Measurements from ENCODE around the gene COMMD10.

Gene COMMD10

GRCh38 chr5:116216246-116216645 lies 131.4 kb downstream of the COMMD10 start:
- DNase-seq (ENCODE audit: low read depth): no peak
- TF ChIP-seq CTCF (IDR thresholded peaks at IDR 0.05; ENCODE audit: low read depth, low read length): no peak
- no peak for TF ChIP-seq POLR2A (IDR thresholded peaks at IDR 0.05; ENCODE audit: extremely low read depth, insufficient read length)
- no peak for TF ChIP-seq MYC (IDR thresholded peaks at IDR 0.05; ENCODE audit: low read depth, low read length)
- TF ChIP-seq MAX (IDR thresholded peaks at IDR 0.05; ENCODE audit: low read depth, low read length): no peak
- H3K4me3 ChIP-seq (ENCODE audit: low read depth, low read length): no peak overlapping the region

- TF ChIP-seq CTCF (IDR thresholded peaks at IDR 0.05; ENCODE audit: low read depth, low read length): no peak
- TF ChIP-seq POLR2A (IDR thresholded peaks at IDR 0.05; ENCODE audit: extremely low read depth, insufficient read length): no peak
- no peak for TF ChIP-seq MAX (IDR thresholded peaks at IDR 0.05; ENCODE audit: low read depth, low read length)
- TF ChIP-seq MYC (IDR thresholded peaks at IDR 0.05; ENCODE audit: low read depth, low read length): no peak
- peak; percentile 7 for DNase-seq (ENCODE audit: low read depth)
- H3K4me3 ChIP-seq (ENCODE audit: low read depth, low read length): no peak overlapping the region
These were observed 140.6 kb downstream of the COMMD10 start for GRCh38 chr5:116225281-116225922.

- no peak for DNase-seq (ENCODE audit: low read depth)
- TF ChIP-seq CTCF (IDR thresholded peaks at IDR 0.05; ENCODE audit: low read depth, low read length) (no peak), POLR2A (IDR thresholded peaks at IDR 0.05; ENCODE audit: extremely low read depth, insufficient read length) (no peak), MYC (IDR thresholded peaks at IDR 0.05; ENCODE audit: low read depth, low read length) (no peak), MAX (IDR thresholded peaks at IDR 0.05; ENCODE audit: low read depth, low read length) (no peak)
- no peak overlapping the region for H3K4me3 ChIP-seq (ENCODE audit: low read depth, low read length)
These were observed 144.4 kb downstream of the COMMD10 start for GRCh38 chr5:116229131-116229689.

GRCh38 chr5:116231288-116231687 lies 146.5 kb downstream of the COMMD10 start:
- TF ChIP-seq MYC (IDR thresholded peaks at IDR 0.05; ENCODE audit: low read depth, low read length): no peak
- no peak for TF ChIP-seq POLR2A (IDR thresholded peaks at IDR 0.05; ENCODE audit: extremely low read depth, insufficient read length)
- TF ChIP-seq CTCF (IDR thresholded peaks at IDR 0.05; ENCODE audit: low read depth, low read length): no peak
- no peak for TF ChIP-seq MAX (IDR thresholded peaks at IDR 0.05; ENCODE audit: low read depth, low read length)
- DNase-seq (ENCODE audit: low read depth): no peak
- no peak overlapping the region for H3K4me3 ChIP-seq (ENCODE audit: low read depth, low read length)

- no peak for DNase-seq (ENCODE audit: low read depth)
- TF ChIP-seq MYC (IDR thresholded peaks at IDR 0.05; ENCODE audit: low read depth, low read length) (no peak), MAX (IDR thresholded peaks at IDR 0.05; ENCODE audit: low read depth, low read length) (no peak), CTCF (IDR thresholded peaks at IDR 0.05; ENCODE audit: low read depth, low read length) (no peak), POLR2A (IDR thresholded peaks at IDR 0.05; ENCODE audit: extremely low read depth, insufficient read length) (no peak)
- no peak overlapping the region for H3K4me3 ChIP-seq (ENCODE audit: low read depth, low read length)
These were observed 149.9 kb downstream of the COMMD10 start for GRCh38 chr5:116234681-116235080.
